DMS79 treated with DMSO at 0.1 percent for 48 hours (cell line): ENCODE data around the gene PIK3R3.

Source experiments
- DNase-seq: peaks from one replicate; lab custom pipeline; 2025; lab: John Stamatoyannopoulos, UW

Gene PIK3R3

GRCh38 chr1:46157916-46158311 is 25.5 kb upstream of the PIK3R3 start:
- no peak for DNase-seq

GRCh38 chr1:46153732-46154131 is 21.3 kb upstream of the PIK3R3 start:
- DNase-seq: peak; percentile 42

GRCh38 chr1:46153228-46153627 is 20.8 kb upstream of the PIK3R3 start:
- peak; percentile 82 for DNase-seq

DNA sequence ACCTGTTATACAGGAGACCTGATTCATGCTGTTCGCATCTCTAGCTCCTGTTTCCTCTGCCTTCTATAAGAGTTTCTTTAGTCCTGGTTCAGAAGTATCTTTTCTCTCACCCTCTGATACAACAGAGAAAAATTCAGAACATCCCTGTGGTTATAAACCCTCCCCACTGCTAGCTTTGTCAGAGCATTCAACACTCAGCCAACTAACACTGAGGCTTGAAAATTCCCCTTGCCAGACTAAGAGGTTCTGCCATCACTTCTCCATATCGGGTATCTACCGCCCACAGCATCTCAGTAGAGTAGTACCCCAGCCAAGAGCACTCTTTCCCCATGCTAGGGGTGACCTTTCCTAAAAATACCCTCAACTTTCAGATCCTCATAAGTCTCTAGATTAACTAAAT is 19.6 kb upstream of the PIK3R3 start:
- no peak for DNase-seq

DNA sequence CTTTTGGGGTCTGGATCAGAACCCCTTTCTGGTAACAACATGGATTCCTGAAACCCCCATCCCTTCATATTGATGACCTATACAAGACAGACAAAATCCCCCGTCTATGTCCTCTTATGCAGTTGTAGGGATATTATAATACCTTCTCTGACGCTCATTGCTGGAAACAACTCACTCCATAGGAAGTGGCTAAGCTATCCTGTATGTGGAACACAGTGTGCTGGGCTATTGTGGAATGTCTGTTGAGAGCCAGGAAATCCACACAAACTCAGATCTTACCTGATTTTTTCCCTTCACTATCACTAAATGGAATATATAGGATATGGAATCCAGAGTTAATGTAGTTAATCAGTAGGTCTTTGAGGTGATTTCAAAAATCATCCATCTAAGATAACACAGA is 17.7 kb upstream of the PIK3R3 start:
- no peak for DNase-seq

DNA sequence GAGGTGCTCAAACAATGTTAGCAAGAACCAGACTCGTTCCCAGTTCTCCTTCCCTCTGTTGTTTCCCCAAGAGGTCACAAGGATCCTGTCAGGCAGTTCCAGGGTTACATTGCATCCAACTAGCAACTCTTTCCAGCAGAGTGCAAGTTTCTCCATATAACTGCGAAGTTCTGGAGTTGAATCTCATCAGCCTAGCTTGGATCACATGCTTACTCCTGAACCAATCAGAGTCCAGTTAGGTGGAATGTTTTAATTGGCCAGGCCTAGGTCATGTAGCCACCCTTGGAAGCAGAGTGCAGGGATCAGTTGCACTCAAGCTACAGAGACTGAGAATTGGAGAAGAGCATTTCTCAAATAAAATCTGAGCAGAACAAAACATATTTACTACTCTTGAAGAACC is 15.9 kb upstream of the PIK3R3 start:
- DNase-seq: no peak

DNA sequence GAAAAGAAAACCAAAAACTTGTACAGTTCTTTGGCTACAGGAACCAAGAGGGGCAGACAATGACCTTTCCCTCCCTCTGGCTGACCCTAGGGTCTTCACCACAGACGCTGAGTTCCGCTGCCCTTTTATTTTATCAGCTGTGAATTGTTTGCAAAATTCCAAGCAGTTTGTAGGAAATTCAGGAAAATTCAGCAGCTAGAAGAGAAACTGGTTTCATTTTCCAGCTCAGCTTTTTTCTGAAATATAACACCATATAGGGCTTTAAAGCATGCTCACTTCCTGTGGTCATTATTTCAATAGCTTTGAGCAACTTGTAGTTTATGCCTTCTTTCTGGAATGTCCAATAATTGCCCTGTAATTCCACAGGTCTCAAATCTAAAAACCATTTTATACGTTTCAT is 5.5 kb upstream of the PIK3R3 start:
- no peak for DNase-seq

- DNase-seq: no peak
Measured at GRCh38 chr1:46136711-46137110, 4.3 kb upstream of the PIK3R3 start.

- DNase-seq: peak; percentile 95
Measured at GRCh38 chr1:46134660-46135331, 2.4 kb upstream of the PIK3R3 start.

DNA sequence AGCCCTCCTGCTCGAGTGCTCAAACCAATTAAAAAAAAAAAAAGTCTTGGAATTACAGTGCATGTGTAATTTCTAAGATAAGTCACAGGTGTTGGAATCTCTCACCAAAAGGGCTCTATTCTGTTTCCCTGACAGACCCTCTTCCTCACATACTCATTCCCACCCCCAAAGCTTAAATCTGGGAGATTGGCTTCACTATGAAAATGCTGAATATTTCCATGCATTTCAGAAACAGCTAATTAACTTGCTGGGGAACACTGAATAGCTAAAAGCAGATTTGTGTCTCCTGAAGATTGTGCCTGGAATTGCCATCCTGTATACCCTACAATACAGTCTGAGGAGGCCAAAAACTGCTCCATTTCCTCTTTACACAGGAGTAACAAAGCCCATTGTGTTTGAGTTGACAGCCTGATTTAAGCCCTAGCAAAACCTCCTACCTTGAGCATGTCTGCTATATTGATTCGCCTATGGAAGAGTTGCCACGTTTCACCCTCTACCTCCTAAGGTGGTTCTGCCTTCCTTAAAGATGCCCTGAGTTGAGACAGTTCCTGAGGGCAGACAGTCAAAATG is 1.4 kb upstream of the PIK3R3 start:
- peak; percentile 67 for DNase-seq

- DNase-seq: no peak
Measured at GRCh38 chr1:46133181-46133658, 791 bp upstream of the PIK3R3 start.

DNA sequence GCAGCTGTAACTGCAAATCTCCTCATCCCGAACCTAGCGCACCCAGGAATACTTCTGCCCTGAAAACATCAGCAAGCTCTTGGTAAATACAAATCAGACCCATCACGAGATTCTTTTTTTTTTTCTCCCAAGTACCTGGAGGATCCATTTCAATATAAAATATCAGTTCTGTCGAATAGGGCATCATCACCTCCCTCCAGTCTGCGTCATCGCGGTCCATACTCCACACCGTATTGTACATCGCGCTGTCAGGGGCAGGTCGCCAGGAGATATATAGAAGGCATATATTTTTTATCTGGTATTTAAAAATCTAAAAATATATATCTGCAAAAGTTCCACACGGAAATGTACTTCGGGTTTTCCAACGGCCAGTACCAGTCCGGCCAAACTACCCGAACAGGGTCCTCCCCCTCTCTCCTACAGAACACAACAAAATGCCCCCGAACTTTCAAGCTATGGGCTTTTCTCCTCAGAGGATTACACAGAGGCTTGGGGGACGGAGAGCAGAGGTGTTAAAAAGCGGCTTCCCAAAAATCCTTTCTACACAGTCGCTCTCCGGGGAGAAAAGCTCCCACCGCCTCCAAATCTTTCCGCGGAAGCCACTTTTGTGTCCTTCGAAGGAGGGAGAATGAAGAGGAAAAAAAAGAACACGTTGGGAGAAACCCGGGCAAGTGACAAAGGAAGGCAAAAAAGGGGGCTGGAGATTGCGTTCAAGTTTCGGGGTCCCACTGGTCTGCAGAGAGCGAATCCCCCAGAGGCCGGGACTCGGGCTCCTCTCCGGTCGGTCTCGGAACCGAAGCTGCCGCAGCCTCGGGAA is 509 bp downstream of the PIK3R3 start:
- peak; percentile 92 for DNase-seq

GRCh38 chr1:46131093-46131492 is 1.3 kb downstream of the PIK3R3 start:
- peak; percentile 66 for DNase-seq

GRCh38 chr1:46130606-46131005 is 1.8 kb downstream of the PIK3R3 start:
- DNase-seq: peak; percentile 56

GRCh38 chr1:46130121-46130520 is 2.3 kb downstream of the PIK3R3 start:
- peak; percentile 56 for DNase-seq

DNA sequence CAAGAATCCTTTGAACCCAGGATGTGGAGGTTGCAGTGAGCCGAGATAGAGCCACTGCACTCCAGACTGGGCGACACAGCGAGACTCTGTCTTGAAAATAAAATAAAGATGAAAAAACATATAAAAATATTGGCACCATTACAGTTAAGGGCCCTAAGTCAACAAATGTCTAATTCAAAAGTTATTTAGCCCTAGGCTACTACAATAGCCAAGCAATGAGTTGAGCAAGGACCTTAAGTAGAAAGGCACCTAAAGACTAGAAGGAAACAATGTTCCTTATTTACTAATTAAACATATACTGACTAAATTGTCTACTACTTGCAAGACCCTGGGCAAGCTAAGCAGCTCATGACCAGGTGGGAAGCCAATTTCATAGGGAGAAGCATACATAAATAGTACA is 4.1 kb downstream of the PIK3R3 start:
- no peak for DNase-seq

- no peak for DNase-seq
Measured at GRCh38 chr1:46118856-46119255, 13.6 kb downstream of the PIK3R3 start.

GRCh38 chr1:46117810-46118494 is 14.5 kb downstream of the PIK3R3 start:
- DNase-seq: no peak

- DNase-seq: no peak
Measured at GRCh38 chr1:46114925-46115603, 17.4 kb downstream of the PIK3R3 start.

DNA sequence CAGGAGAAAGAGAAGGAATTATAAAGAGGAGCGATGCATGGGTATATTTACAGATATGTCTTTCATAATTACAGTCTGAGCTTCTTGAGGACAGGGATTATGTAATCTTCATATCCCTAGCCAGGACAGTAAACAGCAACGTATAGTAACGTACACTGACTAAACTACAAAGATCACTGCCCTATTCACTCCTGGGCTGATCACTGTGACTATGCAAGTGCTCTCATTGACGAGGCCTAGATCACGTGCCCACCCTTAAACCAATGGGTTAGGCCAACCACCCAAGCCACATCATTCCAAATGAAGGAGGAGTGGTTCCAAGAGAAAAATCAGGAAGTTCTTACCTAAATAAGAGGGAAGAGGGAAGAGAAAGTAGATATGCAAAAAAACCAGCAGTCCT is 18.5 kb downstream of the PIK3R3 start:
- no peak for DNase-seq

- DNase-seq: no peak
Measured at GRCh38 chr1:46112108-46112507, 20.3 kb downstream of the PIK3R3 start.

DNA sequence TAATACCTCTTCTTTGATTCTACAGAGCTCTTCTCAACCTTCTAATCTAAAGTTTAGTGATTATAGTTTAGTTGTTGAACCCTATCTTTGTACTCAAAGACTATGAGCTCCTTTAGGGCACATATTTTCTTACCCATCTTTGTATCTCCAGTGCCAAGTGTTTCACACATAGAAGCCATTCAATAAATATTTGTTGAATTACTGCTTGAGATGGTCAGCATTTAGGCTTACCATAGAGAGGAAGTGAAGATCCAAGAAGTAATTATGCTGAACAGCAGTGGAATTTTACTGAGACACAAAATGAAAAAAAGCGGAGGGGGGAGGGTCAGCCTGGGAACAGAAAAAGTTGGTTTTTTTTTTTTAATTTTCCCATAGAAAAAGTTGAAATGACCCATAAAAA is 21.9 kb downstream of the PIK3R3 start:
- no peak for DNase-seq
